DOHH2 (cell line): Measurements from ENCODE around the gene ZBTB22.
"Not testable (repeated sequence)": the region's sequence is repeated elsewhere in the genome, so short reads cannot be mapped to it uniquely, and the experiment has no call there.

ENCODE experiments used
- H3F3A ChIP-seq: fragments of 200-600 bp; sonication (generic), shearing (Covaris generic); 2 replicates; pipeline ENCODE4 v1.6.0; 2016; ENCODE audit warnings: antibody characterized with exemption, mild to moderate bottlenecking; ENCODE audit not compliant: control insufficient read depth, insufficient read depth
- H3K27ac ChIP-seq: fragments of 200-600 bp; sonication (generic); 2 replicates; pipeline ENCODE4 v1.5.1; 2014; ENCODE audit warnings: low read depth, mild to moderate bottlenecking, low read length, moderate library complexity
- H3K27me3 ChIP-seq: fragments of 200-600 bp; sonication (generic); 2 replicates; pipeline ENCODE4 v1.6.1; 2014; ENCODE audit warnings: mild to moderate bottlenecking, low read length, mixed read lengths; ENCODE audit not compliant: control insufficient read depth
- H3K36me3 ChIP-seq: fragments of 200-600 bp; sonication (generic); 2 replicates; pipeline ENCODE4 v1.6.1; 2014; ENCODE audit warnings: mild to moderate bottlenecking, low read length, moderate library complexity, mixed read lengths; ENCODE audit not compliant: control insufficient read depth
- H3K4me1 ChIP-seq: fragments of 200-600 bp; sonication (generic); 2 replicates; pipeline ENCODE4 v1.6.1; 2014; ENCODE audit warnings: mild to moderate bottlenecking, low read length, mixed read lengths; ENCODE audit not compliant: control insufficient read depth
- H3K4me2 ChIP-seq: fragments of 200-600 bp; sonication (generic); 2 replicates; pipeline ENCODE4 v1.6.0; 2014; ENCODE audit warnings: mild to moderate bottlenecking, low read length, moderate library complexity
- H3K4me3 ChIP-seq: fragments of 200-600 bp; sonication (generic); 2 replicates; pipeline ENCODE4 v1.5.1; 2014; ENCODE audit warnings: mild to moderate bottlenecking, low read length, mixed read lengths
- H3K79me2 ChIP-seq: fragments of 200-600 bp; sonication (generic); 2 replicates; pipeline ENCODE4 v1.6.1; 2014; ENCODE audit warnings: mild to moderate bottlenecking, low read length, mixed read lengths; ENCODE audit not compliant: control insufficient read depth
- H3K9me2 ChIP-seq: fragments of 200-600 bp; sonication (generic); replicated peaks from 2 replicates; pipeline ENCODE4 v1.6.1; 2014; ENCODE audit warnings: mild to moderate bottlenecking, low read length, mixed read lengths; ENCODE audit not compliant: control insufficient read depth
- H3K9me3 ChIP-seq: fragments of 200-600 bp; sonication (generic); 2 replicates; pipeline ENCODE4 v1.6.1; 2014; ENCODE audit warnings: antibody characterized with exemption, low read length, mixed read lengths; ENCODE audit not compliant: control insufficient read depth, insufficient read depth
- H4K20me1 ChIP-seq: fragments of 200-600 bp; sonication (generic); 2 replicates; pipeline ENCODE4 v1.6.0; 2014; ENCODE audit warnings: low read depth, mild to moderate bottlenecking, antibody characterized with exemption, low read length, moderate library complexity; ENCODE audit not compliant: control insufficient read depth, insufficient read depth
- CTCF ChIP-seq: fragments of 200-600 bp; sonication (generic); IDR thresholded peaks from one replicate; pipeline ENCODE4 v1.5.1; 2014; ENCODE audit warnings: antibody characterized with exemption, mild to moderate bottlenecking, low read depth, low read length; ENCODE audit not compliant: poor library complexity, severe bottlenecking
- EZH2phosphoT487 ChIP-seq: fragments of 200-600 bp; sonication (generic); IDR thresholded peaks from 2 replicates; pipeline ENCODE4 v1.6.1; 2017; ENCODE audit warnings: borderline replicate concordance, mild to moderate bottlenecking, antibody characterized with exemption, low read length, moderate library complexity, mixed read lengths

ZBTB22 gene

DNA sequence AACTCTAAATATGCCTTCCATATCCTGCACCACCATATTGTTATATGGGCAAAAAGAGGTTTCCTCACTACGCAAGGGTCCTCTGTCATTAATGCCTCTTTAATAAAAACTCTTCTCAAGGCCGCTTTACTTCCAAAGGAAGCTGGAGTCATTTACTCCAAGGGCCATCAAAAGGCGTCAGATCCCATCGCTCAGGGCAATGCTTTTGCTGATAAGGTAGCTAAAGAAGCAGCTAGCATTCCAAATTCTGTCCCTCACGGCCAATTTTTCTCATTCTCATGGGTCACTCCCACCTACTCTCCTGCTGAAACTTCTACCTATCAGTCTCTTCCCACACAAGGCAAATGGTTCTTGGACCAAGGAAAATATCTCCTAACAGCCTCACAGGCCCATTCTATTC, 30.3 kb upstream of the ZBTB22 start:
- Histone ChIP-seq H3K36me3 (no peaks in the 10 kb centered on the region), H3K9me3 (no peaks in the 10 kb centered on the region), H3F3A (peaks cover 19% of the 10 kb centered on the region), H3K4me1 (peaks cover 37% of the 10 kb centered on the region), H3K4me2 (no peak overlapping the region), H4K20me1 (no peaks in the 10 kb centered on the region), H3K9me2 (no peaks in the 10 kb centered on the region), H3K4me3 (no peak overlapping the region), H3K27ac (no peak overlapping the region), H3K27me3 (0 out of 2 replicates have a peak, but pooled peaks cover 3% of the 10 kb centered on the region), H3K79me2 (no peaks in the 10 kb centered on the region)
- TF ChIP-seq CTCF (no peak), EZH2phosphoT487 (no peak)

GRCh38 chr6:33346972-33347371, 29.4 kb upstream of the ZBTB22 start:
- H3F3A ChIP-seq: peaks cover 19% of the 10 kb centered on the region
- not testable (repeated sequence) for H4K20me1 ChIP-seq, H3K79me2 ChIP-seq, H3K9me3 ChIP-seq, H3K9me2 ChIP-seq, H3K27ac ChIP-seq, H3K4me2 ChIP-seq, H3K4me3 ChIP-seq, H3K36me3 ChIP-seq, H3K27me3 ChIP-seq
- peaks cover 37% of the 10 kb centered on the region for H3K4me1 ChIP-seq

GRCh38 chr6:33344701-33345697, 27.5 kb upstream of the ZBTB22 start:
- peaks cover 37% of the 10 kb centered on the region for H3K4me1 ChIP-seq
- H3K27me3 ChIP-seq: no peaks in the 10 kb centered on the region
- H3K4me2 ChIP-seq: peak overlapping the region; percentile 92
- no peaks in the 10 kb centered on the region for H3K36me3 ChIP-seq
- peaks cover 19% of the 10 kb centered on the region for H3F3A ChIP-seq
- H3K9me2 ChIP-seq: no peaks in the 10 kb centered on the region
- H3K4me3 ChIP-seq: peak overlapping the region; percentile 68
- TF ChIP-seq EZH2phosphoT487 (no peak), CTCF (peak; percentile 59)
- no peaks in the 10 kb centered on the region for H3K9me3 ChIP-seq
- H3K27ac ChIP-seq: peak overlapping the region; percentile 82
- no peaks in the 10 kb centered on the region for H3K79me2 ChIP-seq
- no peaks in the 10 kb centered on the region for H4K20me1 ChIP-seq

DNA sequence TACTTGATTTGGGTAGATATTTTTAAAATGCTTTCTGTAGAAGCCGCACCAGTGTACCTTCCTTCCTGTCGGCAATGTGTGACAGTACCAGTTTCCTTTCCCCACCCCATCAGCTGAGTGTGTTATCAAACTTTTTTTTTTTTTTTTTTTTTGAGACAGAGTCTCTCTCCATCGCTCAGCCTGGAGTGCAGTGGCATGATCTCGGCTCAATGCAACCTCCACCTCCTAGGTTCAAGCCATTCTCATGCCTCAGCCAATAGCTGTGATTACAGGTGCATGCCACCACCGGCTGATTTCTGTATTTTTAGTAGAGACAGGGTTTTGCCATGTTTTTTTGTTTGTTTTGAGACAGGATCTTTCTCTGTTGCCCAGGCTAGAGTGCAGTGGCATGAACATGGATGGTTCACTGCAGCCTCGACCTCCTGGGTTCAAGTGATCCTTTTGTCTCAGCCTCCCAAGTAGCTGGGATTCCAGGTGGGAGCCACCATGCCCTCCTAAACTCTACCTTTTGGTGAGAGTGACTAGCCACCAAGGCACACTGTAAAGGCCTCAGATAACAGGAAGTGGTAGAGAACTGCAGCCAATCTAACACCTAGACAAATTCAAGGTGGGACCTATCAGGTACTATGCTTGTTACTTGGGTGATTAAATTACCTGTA, 26.5 kb upstream of the ZBTB22 start:
- H3K27ac ChIP-seq: peak overlapping the region; percentile 82
- H3K9me3 ChIP-seq: no peaks in the 10 kb centered on the region
- H3K9me2 ChIP-seq: no peaks in the 10 kb centered on the region
- peaks cover 19% of the 10 kb centered on the region for H3F3A ChIP-seq
- TF ChIP-seq EZH2phosphoT487: no peak
- no peak for TF ChIP-seq CTCF
- H3K27me3 ChIP-seq: no peaks in the 10 kb centered on the region
- H4K20me1 ChIP-seq: no peaks in the 10 kb centered on the region
- H3K4me1 ChIP-seq: peaks cover 33% of the 10 kb centered on the region
- H3K79me2 ChIP-seq: no peaks in the 10 kb centered on the region
- H3K4me2 ChIP-seq: peak overlapping the region; percentile 92
- peak overlapping the region; percentile 68 for H3K4me3 ChIP-seq
- H3K36me3 ChIP-seq: no peaks in the 10 kb centered on the region

- not testable (repeated sequence) for H4K20me1 ChIP-seq, H3K36me3 ChIP-seq, H3K9me2 ChIP-seq, H3K27me3 ChIP-seq, H3K9me3 ChIP-seq, H3K79me2 ChIP-seq
- H3K27ac ChIP-seq: peak overlapping the region; percentile 82
- peaks cover 29% of the 10 kb centered on the region for H3K4me1 ChIP-seq
- H3K4me3 ChIP-seq: peak overlapping the region; percentile 68
- peak overlapping the region; percentile 92 for H3K4me2 ChIP-seq
- peaks cover 19% of the 10 kb centered on the region for H3F3A ChIP-seq
These were observed 26.0 kb upstream of the ZBTB22 start for GRCh38 chr6:33343606-33343952.
